ENCODE data around the gene PGLYRP1.

- TF ChIP-seq POLR2A (IDR thresholded peaks at IDR 0.05; ENCODE audit: insufficient read depth in 1 of 2, low read depth in 2 of 2, low read length in 2 of 2) (no peak), TRIM24 (CRISPR knock-in tag; IDR thresholded peaks at IDR 0.05) (no peak), ZNF546 (CRISPR knock-in tag; conservative IDR thresholded peaks at IDR 0.05) (no peak), ZNF207 (IDR thresholded peaks at IDR 0.05; ENCODE audit: borderline replicate concordance) (no peak), DPF2 (CRISPR knock-in tag; IDR thresholded peaks at IDR 0.05; ENCODE audit: borderline replicate concordance, low read depth) (no peak), ESRRA (CRISPR knock-in tag; IDR thresholded peaks at IDR 0.05; ENCODE audit: low read depth) (no peak), ZNF792 (CRISPR knock-in tag; IDR thresholded peaks at IDR 0.05) (no peak), HES4 (CRISPR knock-in tag; IDR thresholded peaks at IDR 0.05; ENCODE audit: borderline replicate concordance) (no peak), PCBP1 (IDR thresholded peaks at IDR 0.05; ENCODE audit: borderline replicate concordance, low read depth, low read length) (no peak), ZNF225 (CRISPR knock-in tag; IDR thresholded peaks at IDR 0.05) (no peak)
- TF ChIP-seq, protein P1, sequence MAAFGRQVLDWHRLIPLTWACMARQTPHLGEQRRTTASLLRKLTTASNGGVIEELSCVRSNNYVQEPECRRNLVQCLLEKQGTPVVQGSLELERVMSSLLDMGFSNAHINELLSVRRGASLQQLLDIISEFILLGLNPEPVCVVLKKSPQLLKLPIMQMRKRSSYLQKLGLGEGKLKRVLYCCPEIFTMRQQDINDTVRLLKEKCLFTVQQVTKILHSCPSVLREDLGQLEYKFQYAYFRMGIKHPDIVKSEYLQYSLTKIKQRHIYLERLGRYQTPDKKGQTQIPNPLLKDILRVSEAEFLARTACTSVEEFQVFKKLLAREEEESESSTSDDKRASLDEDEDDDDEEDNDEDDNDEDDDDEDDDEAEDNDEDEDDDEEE (CRISPR knock-in tag; IDR thresholded peaks at IDR 0.05), result no peak
- TF ChIP-seq, protein P2, sequence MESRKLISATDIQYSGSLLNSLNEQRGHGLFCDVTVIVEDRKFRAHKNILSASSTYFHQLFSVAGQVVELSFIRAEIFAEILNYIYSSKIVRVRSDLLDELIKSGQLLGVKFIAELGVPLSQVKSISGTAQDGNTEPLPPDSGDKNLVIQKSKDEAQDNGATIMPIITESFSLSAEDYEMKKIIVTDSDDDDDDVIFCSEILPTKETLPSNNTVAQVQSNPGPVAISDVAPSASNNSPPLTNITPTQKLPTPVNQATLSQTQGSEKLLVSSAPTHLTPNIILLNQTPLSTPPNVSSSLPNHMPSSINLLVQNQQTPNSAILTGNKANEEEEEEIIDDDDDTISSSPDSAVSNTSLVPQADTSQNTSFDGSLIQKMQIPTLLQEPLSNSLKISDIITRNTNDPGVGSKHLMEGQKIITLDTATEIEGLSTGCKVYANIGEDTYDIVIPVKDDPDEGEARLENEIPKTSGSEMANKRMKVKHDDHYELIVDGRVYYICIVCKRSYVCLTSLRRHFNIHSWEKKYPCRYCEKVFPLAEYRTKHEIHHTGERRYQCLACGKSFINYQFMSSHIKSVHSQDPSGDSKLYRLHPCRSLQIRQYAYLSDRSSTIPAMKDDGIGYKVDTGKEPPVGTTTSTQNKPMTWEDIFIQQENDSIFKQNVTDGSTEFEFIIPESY (CRISPR knock-in tag; IDR thresholded peaks at IDR 0.05), result no peak
- TF ChIP-seq, protein P3, sequence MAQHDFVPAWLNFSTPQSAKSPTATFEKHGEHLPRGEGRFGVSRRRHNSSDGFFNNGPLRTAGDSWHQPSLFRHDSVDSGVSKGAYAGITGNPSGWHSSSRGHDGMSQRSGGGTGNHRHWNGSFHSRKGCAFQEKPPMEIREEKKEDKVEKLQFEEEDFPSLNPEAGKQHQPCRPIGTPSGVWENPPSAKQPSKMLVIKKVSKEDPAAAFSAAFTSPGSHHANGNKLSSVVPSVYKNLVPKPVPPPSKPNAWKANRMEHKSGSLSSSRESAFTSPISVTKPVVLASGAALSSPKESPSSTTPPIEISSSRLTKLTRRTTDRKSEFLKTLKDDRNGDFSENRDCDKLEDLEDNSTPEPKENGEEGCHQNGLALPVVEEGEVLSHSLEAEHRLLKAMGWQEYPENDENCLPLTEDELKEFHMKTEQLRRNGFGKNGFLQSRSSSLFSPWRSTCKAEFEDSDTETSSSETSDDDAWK (CRISPR knock-in tag; IDR thresholded peaks at IDR 0.05), result no peak
These were observed 24.0 kb downstream of the PGLYRP1 start for GRCh38 chr19:45998834-45999233.

Data from HepG2 (cell line).